Activated CD8-positive, alpha-beta T cell treated with anti-CD3 and anti-CD28 coated beads for 36 hours (primary cell): ENCODE data around the gene EXOC4. TPM values are rescaled to one million over a fixed set of nuclear protein-coding genes. Genes with fewer than 3 reads are reported as not detected.

ENCODE experiments used
- ATAC-seq: fragments of 200-7000 bp; cut with Tn5 transposase; one replicate; pipeline ENCODE4 v1.10.0; 2021; ENCODE audit warnings: mild to moderate bottlenecking, moderate library complexity
- CTCF ChIA-PET: fragments of 350-600 bp; sonication (Branson Sonifier 250); formaldehyde crosslinking; loops from one replicate; lab custom pipeline; 2021; ENCODE audit warnings: antibody characterized with exemption; lab: Charles Lee
- POLR2A ChIA-PET: fragments of 350-600 bp; sonication (Branson Sonifier 250); formaldehyde crosslinking; loops from one replicate; lab custom pipeline; 2021; ENCODE audit warnings: antibody characterized with exemption; lab: Charles Lee
- DNase-seq: peaks from one replicate; pipeline ENCODE4 v3.0.0-alpha.2; 2020
- H3K27ac Mint-ChIP-seq: one replicate; pipeline ENCODE4 v1.8.0; 2021; ENCODE audit warnings: mild to moderate bottlenecking, mixed read lengths
- H3K27me3 Mint-ChIP-seq: one replicate; pipeline ENCODE4 v1.8.0; 2021; ENCODE audit warnings: mixed read lengths
- H3K36me3 Mint-ChIP-seq: one replicate; pipeline ENCODE4 v1.8.0; 2021; ENCODE audit warnings: low read depth, mixed read lengths
- H3K4me1 Mint-ChIP-seq: one replicate; pipeline ENCODE4 v1.8.0; 2021; ENCODE audit warnings: low read depth, mixed read lengths
- H3K4me3 Mint-ChIP-seq: one replicate; pipeline ENCODE4 v1.8.0; 2021; ENCODE audit warnings: mild to moderate bottlenecking, moderate library complexity, mixed read lengths
- H3K9me3 Mint-ChIP-seq: one replicate; pipeline ENCODE4 v1.8.0; 2021; ENCODE audit warnings: mixed read lengths
- intact Hi-C: fragments of 100-400 bp; cut with micrococcal nuclease; formaldehyde crosslinking; loops from one replicate; pipeline ENCODE4 v1.10.0; 2022
- total RNA-seq, 2 experiments: library from RNA; stranded (reverse); gene quantifications; one replicate each; pipeline ENCODE4 v1.2.3, GENCODE V29; 2021
- TF ChIP-seq, protein P1 (sequence below): fragments of 200-600 bp; IDR thresholded peaks from one replicate; pipeline ENCODE4 v1.8.0; 2022; ENCODE audit warnings: antibody characterized with exemption, mild to moderate bottlenecking

EXOC4 gene
- total RNA-seq, 2 experiments from 2014 or later, result 54.1 to 61.7 TPM

DNA sequence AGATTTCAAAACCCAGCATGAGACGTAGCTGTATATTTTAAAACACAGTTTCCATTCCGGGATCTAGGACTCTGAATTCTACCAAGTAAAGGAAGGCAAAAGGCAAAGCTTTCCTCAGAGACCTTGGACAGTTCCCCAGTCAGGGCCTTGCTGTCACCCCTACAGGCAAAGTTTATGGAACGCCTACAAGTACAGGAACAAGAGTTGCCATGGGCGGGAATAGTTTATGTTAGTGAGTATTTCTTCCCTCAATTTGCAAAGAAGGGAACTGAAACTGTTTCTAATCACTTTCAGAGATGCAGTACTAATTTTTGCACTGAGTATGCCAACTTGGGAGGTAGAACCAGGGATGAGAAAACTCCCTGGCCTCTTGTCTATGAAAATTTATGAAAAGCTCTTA lies 806.1 kb downstream of the EXOC4 start:
- ChIA-PET CTCF (interaction anchor here (0.8 kb wide), 1 partner anchor 1924 kb away, joined by 3 read pairs; no protein-coding TSS in a partner anchor), POLR2A (interaction anchor here (0.6 kb wide), 1 partner anchor 1382 kb away, joined by 4 read pairs; no protein-coding TSS in a partner anchor)
- DNase-seq (no peak), ATAC-seq (no peak)
- no peaks in the 10 kb centered on the region for H3K27me3 Mint-ChIP-seq
- no peak overlapping the region for H3K4me3 Mint-ChIP-seq
- intact Hi-C loops, result no loop called here
- TF ChIP-seq, protein P1, sequence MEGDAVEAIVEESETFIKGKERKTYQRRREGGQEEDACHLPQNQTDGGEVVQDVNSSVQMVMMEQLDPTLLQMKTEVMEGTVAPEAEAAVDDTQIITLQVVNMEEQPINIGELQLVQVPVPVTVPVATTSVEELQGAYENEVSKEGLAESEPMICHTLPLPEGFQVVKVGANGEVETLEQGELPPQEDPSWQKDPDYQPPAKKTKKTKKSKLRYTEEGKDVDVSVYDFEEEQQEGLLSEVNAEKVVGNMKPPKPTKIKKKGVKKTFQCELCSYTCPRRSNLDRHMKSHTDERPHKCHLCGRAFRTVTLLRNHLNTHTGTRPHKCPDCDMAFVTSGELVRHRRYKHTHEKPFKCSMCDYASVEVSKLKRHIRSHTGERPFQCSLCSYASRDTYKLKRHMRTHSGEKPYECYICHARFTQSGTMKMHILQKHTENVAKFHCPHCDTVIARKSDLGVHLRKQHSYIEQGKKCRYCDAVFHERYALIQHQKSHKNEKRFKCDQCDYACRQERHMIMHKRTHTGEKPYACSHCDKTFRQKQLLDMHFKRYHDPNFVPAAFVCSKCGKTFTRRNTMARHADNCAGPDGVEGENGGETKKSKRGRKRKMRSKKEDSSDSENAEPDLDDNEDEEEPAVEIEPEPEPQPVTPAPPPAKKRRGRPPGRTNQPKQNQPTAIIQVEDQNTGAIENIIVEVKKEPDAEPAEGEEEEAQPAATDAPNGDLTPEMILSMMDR, result no peak
- peaks cover 13% of the 10 kb centered on the region for H3K36me3 Mint-ChIP-seq
- H3K4me1 Mint-ChIP-seq, result no peaks in the 10 kb centered on the region
- H3K27ac Mint-ChIP-seq, result no peak overlapping the region
- H3K9me3 Mint-ChIP-seq, result no peaks in the 10 kb centered on the region

DNA sequence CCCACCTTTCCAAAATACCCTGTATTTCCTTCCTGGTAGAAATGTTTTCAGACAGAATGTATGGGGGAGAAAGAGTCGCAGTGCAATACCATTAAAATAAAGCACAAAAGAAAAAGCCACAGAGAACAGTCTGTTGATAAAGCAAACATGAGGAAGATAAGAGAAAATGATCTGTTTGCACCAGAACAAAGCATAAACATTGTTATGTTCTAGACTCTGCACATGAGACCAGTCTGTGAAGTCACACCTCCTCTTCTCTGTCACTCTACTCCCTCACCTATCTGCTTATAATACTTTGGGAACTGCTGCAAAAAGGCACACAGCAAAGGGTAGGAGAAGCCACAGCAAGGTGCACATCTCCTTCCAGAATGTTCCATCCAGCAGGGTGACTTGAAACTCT lies 807.0 kb downstream of the EXOC4 start:
- Mint-ChIP-seq H3K9me3 (no peaks in the 10 kb centered on the region), H3K36me3 (peaks cover 10% of the 10 kb centered on the region), H3K4me3 (no peak overlapping the region), H3K4me1 (no peaks in the 10 kb centered on the region), H3K27me3 (no peaks in the 10 kb centered on the region), H3K27ac (no peak overlapping the region)
- intact Hi-C loops, result no loop called here
- DNase-seq (no peak), ATAC-seq (no peak)
- ChIA-PET POLR2A (no interaction called here), CTCF (interaction anchor here (0.8 kb wide), 1 partner anchor 1925 kb away, joined by 3 read pairs; no protein-coding TSS in a partner anchor)
- TF ChIP-seq, protein P1, result no peak

DNA sequence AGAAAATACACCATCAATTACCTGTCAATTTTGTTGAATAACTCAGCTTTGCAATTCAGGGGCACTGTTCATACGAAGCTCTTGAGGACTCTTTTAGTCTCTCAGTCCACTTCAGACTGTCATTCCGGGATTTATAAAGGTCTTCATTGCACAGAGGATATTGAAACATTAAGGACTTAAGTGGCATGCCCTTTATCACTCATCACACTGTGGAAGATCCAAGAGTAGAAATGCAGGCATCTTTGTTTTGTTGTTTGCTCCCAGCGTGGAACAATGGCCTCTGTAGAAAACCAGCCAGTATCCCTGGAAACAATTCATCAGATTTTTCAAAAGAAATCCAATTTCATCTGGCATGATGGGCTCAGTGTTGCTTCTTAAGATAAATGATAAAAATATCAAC lies 808.0 kb downstream of the EXOC4 start:
- ChIA-PET POLR2A (no interaction called here), CTCF (no interaction called here)
- DNase-seq (no peak), ATAC-seq (no peak)
- no peaks in the 10 kb centered on the region for H3K4me1 Mint-ChIP-seq
- H3K4me3 Mint-ChIP-seq, result no peak overlapping the region
- H3K9me3 Mint-ChIP-seq, result no peaks in the 10 kb centered on the region
- TF ChIP-seq, protein P1, result no peak
- no peaks in the 10 kb centered on the region for H3K27me3 Mint-ChIP-seq
- H3K27ac Mint-ChIP-seq, result no peak overlapping the region
- intact Hi-C loops, result no loop called here
- H3K36me3 Mint-ChIP-seq, result peaks cover 17% of the 10 kb centered on the region

DNA sequence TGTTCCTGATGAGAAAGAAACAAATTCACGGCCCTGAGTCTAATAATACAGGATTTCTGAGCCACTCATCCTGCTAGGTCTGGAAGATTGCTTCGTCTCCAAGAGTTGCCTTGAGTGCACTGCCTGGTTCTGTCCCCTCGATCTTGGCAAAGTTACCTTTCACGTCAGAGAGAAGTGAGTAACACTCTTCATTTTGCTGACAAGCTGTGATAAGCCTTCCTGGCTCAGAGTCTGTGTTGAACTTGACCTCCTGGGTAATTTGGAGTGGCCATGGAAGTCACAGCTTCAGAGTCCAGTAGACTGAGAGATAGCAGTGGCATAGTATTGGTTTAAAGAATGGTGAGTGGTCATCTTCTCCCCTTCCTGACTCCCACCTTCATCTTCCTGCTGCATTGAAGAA lies 809.6 kb downstream of the EXOC4 start:
- Mint-ChIP-seq H3K4me3 (no peak overlapping the region), H3K27me3 (no peaks in the 10 kb centered on the region), H3K9me3 (no peaks in the 10 kb centered on the region), H3K36me3 (peaks cover 25% of the 10 kb centered on the region), H3K27ac (no peak overlapping the region), H3K4me1 (no peaks in the 10 kb centered on the region)
- ATAC-seq, result no peak
- ChIA-PET CTCF (no interaction called here), POLR2A (no interaction called here)
- TF ChIP-seq, protein P1, result no peak
- intact Hi-C loops, result no loop called here
- no peak for DNase-seq

DNA sequence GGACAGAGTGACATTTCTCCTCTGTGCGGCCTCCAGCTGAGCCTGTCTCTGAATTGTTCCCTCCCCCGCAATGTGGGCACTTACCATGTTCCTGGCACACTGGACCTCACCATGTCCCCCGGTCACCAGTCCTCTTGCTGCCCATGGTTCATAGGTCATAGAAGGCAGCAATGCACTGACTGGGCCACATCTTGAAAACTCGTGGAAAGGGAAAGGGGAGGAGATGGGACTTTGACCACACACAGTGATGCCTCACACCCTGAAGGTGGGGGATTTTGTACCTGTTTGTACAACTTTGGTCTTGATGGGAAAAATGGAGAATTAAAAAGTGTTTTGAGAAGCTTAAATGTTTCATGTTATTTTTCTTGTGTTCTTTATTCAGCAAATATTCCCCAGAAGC lies 812.5 kb downstream of the EXOC4 start:
- peaks cover 28% of the 10 kb centered on the region for H3K36me3 Mint-ChIP-seq
- H3K4me1 Mint-ChIP-seq, result no peaks in the 10 kb centered on the region
- no peak for ATAC-seq
- no peak for DNase-seq
- ChIA-PET POLR2A (no interaction called here), CTCF (no interaction called here)
- no peak overlapping the region for H3K27ac Mint-ChIP-seq
- no peaks in the 10 kb centered on the region for H3K9me3 Mint-ChIP-seq
- no peaks in the 10 kb centered on the region for H3K27me3 Mint-ChIP-seq
- TF ChIP-seq, protein P1, result no peak
- H3K4me3 Mint-ChIP-seq, result no peak overlapping the region
- intact Hi-C loops, result no loop called here
